GM23338 (cell line): ENCODE data around the gene PM20D1. TPM values are rescaled to one million over a fixed set of nuclear protein-coding genes. Genes with fewer than 3 reads are reported as not detected.

ENCODE experiments used
- ATAC-seq: fragments of 200-7000 bp; cut with Tn5 transposase; 3 replicates; pipeline ENCODE4 v1.9.1; 2020
- DNase-seq: peaks from one replicate; pipeline ENCODE4 v3.0.0-alpha.2; 2015; ENCODE audit warnings: low spot score
- H2AFZ ChIP-seq: fragments of 200-600 bp; sonication (generic); 2 replicates; pipeline ENCODE4 v1.8.0; 2016; ENCODE audit warnings: antibody characterized with exemption, mild to moderate bottlenecking, moderate library complexity
- H3F3A ChIP-seq: fragments of 200-600 bp; sonication (generic); replicated peaks from 2 replicates; pipeline ENCODE4 v1.8.0; 2017; ENCODE audit warnings: antibody characterized with exemption, mixed run types, low read depth
- H3K27ac ChIP-seq: fragments of 200-600 bp; sonication (generic); 2 replicates; pipeline ENCODE4 v1.6.1; 2016; ENCODE audit warnings: low read depth
- H3K27me3 ChIP-seq: fragments of 200-600 bp; sonication (generic); 2 replicates; pipeline ENCODE4 v1.8.0; 2016; ENCODE audit warnings: mild to moderate bottlenecking, mixed run types, moderate library complexity; ENCODE audit not compliant: insufficient read depth
- H3K36me3 ChIP-seq: fragments of 200-600 bp; sonication (generic); 2 replicates; pipeline ENCODE4 v1.8.0; 2016; ENCODE audit warnings: mild to moderate bottlenecking; ENCODE audit not compliant: insufficient read depth
- H3K4me1 ChIP-seq: fragments of 200-600 bp; sonication (generic); 2 replicates; pipeline ENCODE4 v1.8.0; 2016; ENCODE audit warnings: mild to moderate bottlenecking, moderate library complexity; ENCODE audit not compliant: insufficient read depth
- H3K4me2 ChIP-seq: fragments of 200-600 bp; sonication (generic); 2 replicates; pipeline ENCODE4 v1.7.1; 2017; ENCODE audit warnings: mixed run types
- H3K4me3 ChIP-seq: fragments of 200-600 bp; sonication (generic); 2 replicates; pipeline ENCODE4 v1.6.1; 2016; ENCODE audit warnings: mixed run types
- H3K79me2 ChIP-seq: fragments of 200-600 bp; sonication (generic); replicated peaks from 2 replicates; pipeline ENCODE4 v1.8.0; 2017; ENCODE audit warnings: mild to moderate bottlenecking; ENCODE audit not compliant: insufficient read depth
- H3K9me2 ChIP-seq: fragments of 200-600 bp; sonication (generic); 2 replicates; pipeline ENCODE4 v1.8.0; 2017; ENCODE audit not compliant: insufficient read depth
- H4K20me1 ChIP-seq: fragments of 200-600 bp; sonication (generic); replicated peaks from 2 replicates; pipeline ENCODE4 v1.8.0; 2017; ENCODE audit warnings: mild to moderate bottlenecking; ENCODE audit not compliant: insufficient read depth
- H3K27ac Mint-ChIP-seq: 2 replicates; pipeline ENCODE4 v1.8.0; 2020; ENCODE audit warnings: inconsistent platforms, mild to moderate bottlenecking, moderate library complexity, mixed read lengths
- H3K27me3 Mint-ChIP-seq: 3 replicates; pipeline ENCODE4 v1.8.0; 2022; ENCODE audit warnings: low read depth, mild to moderate bottlenecking, moderate library complexity, mixed read lengths, inconsistent platforms; ENCODE audit not compliant: insufficient read depth, poor library complexity
- H3K36me3 Mint-ChIP-seq: 3 replicates; pipeline ENCODE4 v1.8.0; 2021; ENCODE audit warnings: low read depth, mild to moderate bottlenecking, inconsistent platforms, moderate library complexity, mixed read lengths
- H3K4me1 Mint-ChIP-seq: 3 replicates; pipeline ENCODE4 v1.8.0; 2020; ENCODE audit warnings: mild to moderate bottlenecking, inconsistent platforms, mixed read lengths
- H3K4me3 Mint-ChIP-seq: 3 replicates; pipeline ENCODE4 v1.8.0; 2021; ENCODE audit warnings: moderate library complexity, mild to moderate bottlenecking, inconsistent platforms, mixed read lengths
- H3K9me3 Mint-ChIP-seq: 3 replicates; pipeline ENCODE4 v1.8.0; 2020; ENCODE audit warnings: moderate library complexity, mild to moderate bottlenecking, inconsistent platforms, mixed read lengths
- CREB1 ChIP-seq: fragments of 250-450 bp; sonication (Bioruptor Pico); IDR thresholded peaks from 2 replicates; pipeline ENCODE4 v1.5.0; 2020; ENCODE audit warnings: low read depth, mild to moderate bottlenecking, moderate library complexity
- EZH2 ChIP-seq: fragments of 200-600 bp; sonication (generic); IDR thresholded peaks from one replicate; pipeline ENCODE4 v1.8.0; 2017; ENCODE audit warnings: antibody characterized with exemption, mild to moderate bottlenecking, low read depth; ENCODE audit not compliant: unreplicated experiment
- EZH2phosphoT487 ChIP-seq: fragments of 200-600 bp; sonication (generic); IDR thresholded peaks from one replicate; pipeline ENCODE4 v1.8.1; 2018; ENCODE audit warnings: antibody characterized with exemption; ENCODE audit not compliant: unreplicated experiment
- JUNB ChIP-seq: IDR thresholded peaks from one replicate; pipeline ENCODE4 v1.6.1; 2016; ENCODE audit warnings: antibody characterized with exemption; ENCODE audit not compliant: unreplicated experiment
- NANOG ChIP-seq: IDR thresholded peaks from 2 replicates; pipeline ENCODE4 v1.6.1; 2016; ENCODE audit warnings: antibody characterized with exemption, borderline replicate concordance
- POLR2AphosphoS5 ChIP-seq: IDR thresholded peaks from 2 replicates; pipeline ENCODE4 v1.6.1; 2016; ENCODE audit warnings: antibody characterized with exemption, low read depth
- STAT1 ChIP-seq: IDR thresholded peaks from one replicate; pipeline ENCODE4 v1.6.1; 2016; ENCODE audit warnings: antibody characterized with exemption; ENCODE audit not compliant: unreplicated experiment
- ZNF114 ChIP-seq: fragments of 250-450 bp; sonication (Bioruptor Pico); IDR thresholded peaks from 2 replicates; pipeline ENCODE4 v1.5.0; 2020; ENCODE audit warnings: mild to moderate bottlenecking, moderate library complexity
- ZNF331 ChIP-seq: fragments of 250-450 bp; sonication (Bioruptor Pico); IDR thresholded peaks from 2 replicates; pipeline ENCODE4 v1.5.0; 2020; ENCODE audit warnings: low read depth, mild to moderate bottlenecking, moderate library complexity
- ZNF462 ChIP-seq: fragments of 250-450 bp; sonication (Bioruptor Pico); IDR thresholded peaks from 2 replicates; pipeline ENCODE4 v1.5.0; 2020; ENCODE audit warnings: mild to moderate bottlenecking, moderate library complexity
- polyA plus RNA-seq: library from polyadenylated mRNA; unstranded; fragments of >200 nt; fragmentation: Nextera tagmentation; extraction: Ambion mirVana; gene quantifications from 2 replicates; pipeline ENCODE4 v1.2.1, GENCODE V29; 2016
- total RNA-seq: library from RNA; depleted of rRNA; stranded (reverse); fragments of >200 nt; shearing (Covaris generic); gene quantifications from 2 replicates; pipeline ENCODE4 v1.2.3, GENCODE V29; 2014
- TF ChIP-seq, protein P1 (sequence below), 2 experiments: fragments of 200-600 bp in 1 of 2; sonication (generic) in 1 of 2; conservative IDR thresholded peaks; 2 replicates each; pipeline versions ENCODE4 v1.5.1 to v1.6.1; 2016 to 2017; ENCODE audit warnings: antibody characterized with exemption in 2 of 2, low read depth in 2 of 2, mild to moderate bottlenecking in 2 of 2, moderate library complexity in 1 of 2
- TF ChIP-seq, protein P2 (sequence below): IDR thresholded peaks from 2 replicates; pipeline ENCODE4 v1.6.1; 2016; ENCODE audit warnings: antibody characterized with exemption
- TF ChIP-seq, protein P3 (sequence below): IDR thresholded peaks from one replicate; pipeline ENCODE4 v1.6.1; 2018; ENCODE audit warnings: antibody characterized with exemption; ENCODE audit not compliant: unreplicated experiment

The PM20D1 gene
- total and polyA plus RNA-seq, 2 experiments from 2014 or later, result 0.10 TPM; not detected in 1

GRCh38 chr1:205794011-205794730 is 55.8 kb downstream of the PM20D1 start:
- H3K27me3 Mint-ChIP-seq, result peaks cover 4% of the 10 kb centered on the region
- H2AFZ ChIP-seq, result no peak overlapping the region
- no peak overlapping the region for H3K4me3 ChIP-seq
- no peaks in the 10 kb centered on the region for H3K79me2 ChIP-seq
- H3K9me3 Mint-ChIP-seq, result no peaks in the 10 kb centered on the region
- H3K4me1 Mint-ChIP-seq, result peaks cover 3% of the 10 kb centered on the region; the same call in 2 of the 3 replicates
- 0 out of 2 replicates have a peak, but pooled peaks cover 4% of the 10 kb centered on the region for H3K4me1 ChIP-seq
- H4K20me1 ChIP-seq, result no peaks in the 10 kb centered on the region; the same call in 1 of the 2 replicates
- H3K36me3 ChIP-seq, result peaks cover 11% of the 10 kb centered on the region; the same call in 1 of the 2 replicates
- H3K27ac Mint-ChIP-seq, result no peak overlapping the region
- peaks cover 41% of the 10 kb centered on the region for H3K36me3 Mint-ChIP-seq
- no peaks in the 10 kb centered on the region for H3K9me2 ChIP-seq
- peaks cover 6% of the 10 kb centered on the region; the same call in 1 of the 2 replicates for H3F3A ChIP-seq
- no peak overlapping the region for H3K4me3 Mint-ChIP-seq
- TF ChIP-seq EZH2 (no peak), ZNF331 (CRISPR knock-in tag) (no peak), ZNF462 (CRISPR knock-in tag) (no peak), STAT1 (no peak), NANOG (no peak), JUNB (no peak), EZH2phosphoT487 (no peak), ZNF114 (no peak), CREB1 (CRISPR knock-in tag) (no peak), POLR2AphosphoS5 (no peak)
- TF ChIP-seq, protein P1, sequence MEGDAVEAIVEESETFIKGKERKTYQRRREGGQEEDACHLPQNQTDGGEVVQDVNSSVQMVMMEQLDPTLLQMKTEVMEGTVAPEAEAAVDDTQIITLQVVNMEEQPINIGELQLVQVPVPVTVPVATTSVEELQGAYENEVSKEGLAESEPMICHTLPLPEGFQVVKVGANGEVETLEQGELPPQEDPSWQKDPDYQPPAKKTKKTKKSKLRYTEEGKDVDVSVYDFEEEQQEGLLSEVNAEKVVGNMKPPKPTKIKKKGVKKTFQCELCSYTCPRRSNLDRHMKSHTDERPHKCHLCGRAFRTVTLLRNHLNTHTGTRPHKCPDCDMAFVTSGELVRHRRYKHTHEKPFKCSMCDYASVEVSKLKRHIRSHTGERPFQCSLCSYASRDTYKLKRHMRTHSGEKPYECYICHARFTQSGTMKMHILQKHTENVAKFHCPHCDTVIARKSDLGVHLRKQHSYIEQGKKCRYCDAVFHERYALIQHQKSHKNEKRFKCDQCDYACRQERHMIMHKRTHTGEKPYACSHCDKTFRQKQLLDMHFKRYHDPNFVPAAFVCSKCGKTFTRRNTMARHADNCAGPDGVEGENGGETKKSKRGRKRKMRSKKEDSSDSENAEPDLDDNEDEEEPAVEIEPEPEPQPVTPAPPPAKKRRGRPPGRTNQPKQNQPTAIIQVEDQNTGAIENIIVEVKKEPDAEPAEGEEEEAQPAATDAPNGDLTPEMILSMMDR (conservative IDR thresholded peaks at IDR 0.05; ENCODE audit: low read depth in 2 of 2), result no peak
- TF ChIP-seq, protein P2, sequence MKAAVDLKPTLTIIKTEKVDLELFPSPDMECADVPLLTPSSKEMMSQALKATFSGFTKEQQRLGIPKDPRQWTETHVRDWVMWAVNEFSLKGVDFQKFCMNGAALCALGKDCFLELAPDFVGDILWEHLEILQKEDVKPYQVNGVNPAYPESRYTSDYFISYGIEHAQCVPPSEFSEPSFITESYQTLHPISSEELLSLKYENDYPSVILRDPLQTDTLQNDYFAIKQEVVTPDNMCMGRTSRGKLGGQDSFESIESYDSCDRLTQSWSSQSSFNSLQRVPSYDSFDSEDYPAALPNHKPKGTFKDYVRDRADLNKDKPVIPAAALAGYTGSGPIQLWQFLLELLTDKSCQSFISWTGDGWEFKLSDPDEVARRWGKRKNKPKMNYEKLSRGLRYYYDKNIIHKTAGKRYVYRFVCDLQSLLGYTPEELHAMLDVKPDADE, result no peak
- TF ChIP-seq, protein P3, sequence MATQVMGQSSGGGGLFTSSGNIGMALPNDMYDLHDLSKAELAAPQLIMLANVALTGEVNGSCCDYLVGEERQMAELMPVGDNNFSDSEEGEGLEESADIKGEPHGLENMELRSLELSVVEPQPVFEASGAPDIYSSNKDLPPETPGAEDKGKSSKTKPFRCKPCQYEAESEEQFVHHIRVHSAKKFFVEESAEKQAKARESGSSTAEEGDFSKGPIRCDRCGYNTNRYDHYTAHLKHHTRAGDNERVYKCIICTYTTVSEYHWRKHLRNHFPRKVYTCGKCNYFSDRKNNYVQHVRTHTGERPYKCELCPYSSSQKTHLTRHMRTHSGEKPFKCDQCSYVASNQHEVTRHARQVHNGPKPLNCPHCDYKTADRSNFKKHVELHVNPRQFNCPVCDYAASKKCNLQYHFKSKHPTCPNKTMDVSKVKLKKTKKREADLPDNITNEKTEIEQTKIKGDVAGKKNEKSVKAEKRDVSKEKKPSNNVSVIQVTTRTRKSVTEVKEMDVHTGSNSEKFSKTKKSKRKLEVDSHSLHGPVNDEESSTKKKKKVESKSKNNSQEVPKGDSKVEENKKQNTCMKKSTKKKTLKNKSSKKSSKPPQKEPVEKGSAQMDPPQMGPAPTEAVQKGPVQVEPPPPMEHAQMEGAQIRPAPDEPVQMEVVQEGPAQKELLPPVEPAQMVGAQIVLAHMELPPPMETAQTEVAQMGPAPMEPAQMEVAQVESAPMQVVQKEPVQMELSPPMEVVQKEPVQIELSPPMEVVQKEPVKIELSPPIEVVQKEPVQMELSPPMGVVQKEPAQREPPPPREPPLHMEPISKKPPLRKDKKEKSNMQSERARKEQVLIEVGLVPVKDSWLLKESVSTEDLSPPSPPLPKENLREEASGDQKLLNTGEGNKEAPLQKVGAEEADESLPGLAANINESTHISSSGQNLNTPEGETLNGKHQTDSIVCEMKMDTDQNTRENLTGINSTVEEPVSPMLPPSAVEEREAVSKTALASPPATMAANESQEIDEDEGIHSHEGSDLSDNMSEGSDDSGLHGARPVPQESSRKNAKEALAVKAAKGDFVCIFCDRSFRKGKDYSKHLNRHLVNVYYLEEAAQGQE, result no peak
- H3K27me3 ChIP-seq, result no peaks in the 10 kb centered on the region
- H3K4me2 ChIP-seq, result no peak overlapping the region
- ATAC-seq (no peak), DNase-seq (no peak)
- no peak overlapping the region for H3K27ac ChIP-seq
